HTR-8/SVneo (cell line): ENCODE measurements around the gene CHTF8.
"Not testable (repeated sequence)": the region's sequence is repeated elsewhere in the genome, so short reads cannot be mapped to it uniquely, and the experiment has no call there.

Source experiments
- DNase-seq: peaks from one replicate; pipeline ENCODE4 v3.0.0; 2011; ENCODE audit warnings: low spot score, mixed read lengths; ENCODE audit not compliant: insufficient read length
- FAIRE-seq: peaks from 2 replicates; lab custom pipeline; 2011; peaks lifted over from hg19 to GRCh38; lab: Jason Lieb, UNC

The CHTF8 gene

DNA sequence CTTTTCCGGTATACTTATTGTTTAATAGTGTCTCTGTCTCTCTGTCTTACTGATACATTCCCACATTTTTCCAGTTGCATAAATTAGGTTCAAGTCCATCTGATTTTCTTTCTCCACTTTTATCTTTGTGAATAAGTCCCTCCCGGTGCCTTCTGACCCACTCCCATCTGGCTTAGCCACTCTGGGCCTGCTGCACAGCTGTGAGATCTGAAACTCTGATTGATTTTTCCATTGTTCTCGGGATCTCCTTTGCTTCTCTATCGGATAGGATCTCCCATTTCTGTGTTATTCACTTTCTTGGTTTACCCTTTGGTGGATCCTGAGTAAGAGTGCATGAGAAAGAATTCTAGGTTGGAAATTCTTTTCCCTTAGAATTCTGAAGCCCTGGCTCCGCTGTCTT lies 8.6 kb upstream of the CHTF8 start:
- FAIRE-seq (no peak), DNase-seq (no peak)

DNA sequence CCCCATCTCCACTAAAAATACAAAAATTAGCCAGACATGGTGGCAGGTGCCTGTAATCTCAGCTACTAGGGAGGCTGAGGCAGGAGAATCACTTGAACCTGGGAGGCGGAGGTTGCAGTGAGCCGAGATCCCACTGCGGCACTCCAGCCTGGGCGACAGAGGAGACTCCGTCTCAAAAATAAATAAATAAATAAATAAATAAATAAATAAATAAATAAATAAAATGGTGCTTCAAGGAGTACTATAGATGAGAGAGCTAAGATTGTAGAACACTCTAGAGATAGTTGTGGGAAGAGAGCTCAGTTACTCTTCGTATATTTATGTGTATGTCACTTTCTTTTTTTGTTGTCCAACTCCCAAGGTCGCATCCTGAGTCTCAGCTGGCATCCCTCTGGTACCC lies 7.1 kb upstream of the CHTF8 start:
- FAIRE-seq, DNase-seq: not testable (repeated sequence)

DNA sequence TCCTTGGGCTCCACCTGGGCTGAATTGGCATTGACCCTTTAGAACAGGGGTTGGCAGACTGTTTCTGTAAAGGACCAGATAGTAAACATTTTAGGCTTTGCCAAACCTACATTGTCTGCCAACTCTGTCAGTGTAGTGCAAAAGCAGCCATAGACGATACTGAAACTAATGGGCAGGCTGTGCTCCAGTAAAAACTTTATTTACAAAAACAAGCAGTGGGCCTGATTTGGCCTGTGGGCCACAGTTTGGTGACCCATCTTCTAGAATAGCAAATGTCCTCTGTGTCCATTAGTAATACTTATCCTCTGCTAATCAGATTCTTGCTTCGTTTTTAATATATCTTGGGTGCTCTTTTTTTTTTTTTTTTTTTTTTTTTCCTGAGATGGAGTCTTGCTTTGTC lies 6.2 kb upstream of the CHTF8 start:
- no peak for FAIRE-seq
- no peak for DNase-seq

DNA sequence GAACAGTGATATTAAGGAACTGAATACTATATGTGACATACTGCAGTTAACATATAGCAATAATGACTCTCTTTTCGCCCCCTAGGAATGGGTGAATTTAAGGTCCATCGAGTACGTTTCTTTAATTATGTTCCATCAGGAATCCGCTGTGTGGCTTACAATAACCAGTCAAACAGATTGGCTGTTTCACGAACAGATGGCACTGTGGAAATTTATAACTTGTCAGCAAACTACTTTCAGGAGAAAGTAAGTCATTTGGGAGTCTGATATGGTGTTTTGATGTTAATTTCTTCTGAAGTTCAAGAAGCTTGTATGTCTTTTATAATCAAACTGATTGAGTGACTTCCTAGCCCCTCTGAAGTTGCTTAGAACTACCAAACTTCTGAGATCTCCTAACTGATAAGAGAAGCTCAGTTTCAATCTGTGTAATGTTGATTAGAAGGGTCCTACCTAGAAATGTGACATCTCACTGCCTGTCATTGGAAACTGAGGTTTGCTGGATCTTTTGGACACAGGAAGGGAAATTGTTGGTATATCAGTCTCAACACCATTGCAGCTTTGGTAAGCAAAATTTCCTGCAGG lies 1.1 kb upstream of the CHTF8 start:
- no peak for DNase-seq
- FAIRE-seq: no peak

DNA sequence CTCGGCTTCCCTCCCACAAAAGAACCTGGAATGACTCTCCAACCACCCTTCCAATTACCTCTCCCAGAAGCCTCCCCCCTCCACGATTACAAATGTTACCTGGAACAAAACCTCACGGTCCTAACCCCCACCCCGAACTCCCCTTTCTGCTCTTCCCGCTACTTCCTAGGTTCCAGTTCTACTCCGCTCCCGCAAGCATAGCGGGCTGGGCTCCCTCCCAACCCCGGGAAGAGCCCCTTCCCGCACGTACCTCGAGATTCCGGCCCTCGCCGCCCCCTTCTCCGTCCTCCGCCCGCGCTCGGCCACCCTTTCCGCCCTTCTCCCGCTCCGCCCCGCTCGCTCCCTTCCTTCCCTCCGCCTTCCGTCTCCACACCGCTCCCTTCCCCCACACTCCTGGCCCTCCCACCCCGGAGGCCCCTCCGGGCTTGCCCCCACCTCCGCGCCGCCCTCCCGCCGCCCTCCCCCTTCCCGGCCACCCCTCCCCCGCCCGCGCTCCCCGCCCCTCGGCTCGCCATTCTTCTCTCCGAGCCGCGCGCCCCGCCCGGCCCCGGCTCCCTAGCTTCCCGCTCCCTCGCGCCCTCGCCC lies 457 bp downstream of the CHTF8 start:
- FAIRE-seq: peak; percentile 69

DNA sequence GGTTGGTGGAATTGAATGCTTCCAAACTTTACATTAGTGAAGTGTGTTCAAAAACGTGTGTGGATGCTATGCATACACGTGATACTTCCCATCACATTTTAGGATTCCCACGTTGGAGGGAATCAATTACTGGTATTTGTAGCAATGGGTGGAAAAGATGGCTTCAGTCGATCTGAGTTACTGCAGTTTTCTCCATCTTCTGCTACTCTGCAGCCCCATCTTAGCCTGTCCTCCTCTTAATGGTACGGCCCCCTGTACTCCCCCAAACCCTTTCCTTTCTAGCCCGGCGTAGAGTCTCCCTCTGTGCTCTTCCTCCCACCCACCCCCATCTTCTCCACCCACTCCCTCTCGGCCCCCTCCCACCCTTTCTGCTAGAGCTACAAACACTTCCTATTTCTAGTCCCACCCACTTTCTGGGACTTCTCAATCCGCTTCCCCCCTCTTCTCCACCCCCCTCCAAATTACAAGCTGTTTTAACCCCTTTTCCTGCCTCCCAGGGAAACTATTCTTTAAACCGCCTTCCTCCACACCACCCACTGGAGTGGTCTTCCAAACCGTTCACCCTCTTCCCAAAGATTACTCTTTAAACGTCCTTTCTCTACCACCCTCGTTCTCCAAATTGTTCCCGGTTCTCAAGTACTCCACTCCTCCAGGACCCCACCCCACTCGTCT lies 1.1 kb downstream of the CHTF8 start:
- DNase-seq (no peak), FAIRE-seq (no peak)

More for the DNA sequence above, 457 bp downstream of the CHTF8 start:
- DNase-seq: peak; percentile 86

DNA sequence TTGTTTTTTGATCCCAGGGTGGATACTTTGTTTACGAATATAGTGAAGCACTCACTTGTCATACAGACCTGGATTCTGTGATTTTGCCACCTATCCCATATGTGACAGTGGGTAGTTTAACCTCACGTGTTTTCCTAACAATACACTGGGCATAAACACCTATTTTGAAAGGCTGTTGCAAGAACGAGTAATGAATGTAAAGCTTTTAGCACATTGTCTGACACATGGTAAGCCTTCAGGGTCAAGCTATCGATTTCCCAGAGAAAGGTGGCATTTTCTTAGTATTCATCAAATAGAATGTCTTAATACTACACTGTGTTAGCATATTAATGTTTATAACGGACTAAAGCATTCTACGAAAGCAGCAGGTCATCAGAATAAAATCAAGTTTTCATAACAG lies 1.9 kb downstream of the CHTF8 start:
- FAIRE-seq: no peak
- no peak for DNase-seq

DNA sequence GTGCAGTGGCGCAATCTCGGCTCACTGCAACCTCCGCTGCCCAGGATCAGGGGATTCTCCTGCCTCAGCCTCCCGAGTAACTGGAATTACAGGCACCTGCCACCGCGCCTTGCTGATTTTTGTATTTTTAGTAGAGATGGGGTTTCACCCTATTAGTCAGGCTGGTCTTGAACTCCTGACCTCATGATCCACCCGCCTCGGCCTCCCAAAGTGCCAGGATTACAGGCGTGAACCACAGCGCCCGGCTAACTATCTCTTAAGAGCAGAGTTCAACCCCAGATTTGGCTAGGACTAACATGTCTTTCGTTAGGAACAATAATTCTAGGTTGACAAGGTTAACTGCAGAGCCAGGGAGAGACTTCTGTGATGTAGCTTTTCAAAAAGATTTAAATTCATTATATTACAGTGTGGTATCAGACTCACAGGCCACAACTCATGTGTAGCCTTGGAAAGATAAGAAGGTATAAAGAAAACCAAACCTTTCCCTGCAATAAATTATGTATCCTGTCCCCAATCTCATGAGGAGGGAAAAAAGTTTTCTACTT lies 4.3 kb downstream of the CHTF8 start:
- FAIRE-seq (no peak), DNase-seq (no peak)

DNA sequence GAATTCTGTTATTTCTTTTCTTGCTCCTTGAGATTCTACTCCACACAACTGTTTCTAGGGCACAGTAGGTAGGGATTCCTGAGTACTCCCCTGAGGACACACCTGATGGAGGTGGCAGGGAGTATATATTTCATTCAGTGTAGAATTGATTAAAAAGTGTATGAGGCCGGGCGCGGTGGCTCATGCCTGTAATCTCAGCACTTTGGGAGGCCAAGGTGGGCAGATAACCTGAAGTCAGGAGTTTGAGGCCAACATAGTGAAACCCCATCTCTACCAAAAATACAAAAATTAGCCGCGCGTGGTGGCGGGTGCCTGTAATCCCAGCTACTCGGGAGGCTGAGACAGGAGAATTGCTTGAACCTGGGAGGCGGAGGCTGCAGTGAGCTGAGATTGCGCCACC lies 5.6 kb downstream of the CHTF8 start:
- FAIRE-seq, DNase-seq: not testable (repeated sequence)

DNA sequence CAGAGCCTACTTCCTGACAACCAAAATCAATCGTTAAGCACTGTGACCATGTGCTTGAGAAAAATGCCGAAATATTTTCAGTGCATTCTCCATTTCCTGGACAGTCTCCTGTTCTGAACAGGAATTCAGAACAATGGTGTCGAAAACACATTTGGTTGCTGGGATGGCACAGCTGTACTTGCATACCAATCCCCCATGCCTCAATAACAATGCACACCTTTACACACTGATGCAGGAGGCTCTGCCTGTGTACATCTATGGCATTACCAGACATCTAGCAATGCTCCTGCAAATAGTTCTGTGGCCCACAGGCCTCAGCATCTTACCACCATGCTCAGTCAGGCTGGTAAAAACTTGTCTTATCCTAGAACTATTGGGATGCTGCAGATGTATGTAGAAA lies 6.2 kb downstream of the CHTF8 start:
- no peak for FAIRE-seq
- DNase-seq: no peak

DNA sequence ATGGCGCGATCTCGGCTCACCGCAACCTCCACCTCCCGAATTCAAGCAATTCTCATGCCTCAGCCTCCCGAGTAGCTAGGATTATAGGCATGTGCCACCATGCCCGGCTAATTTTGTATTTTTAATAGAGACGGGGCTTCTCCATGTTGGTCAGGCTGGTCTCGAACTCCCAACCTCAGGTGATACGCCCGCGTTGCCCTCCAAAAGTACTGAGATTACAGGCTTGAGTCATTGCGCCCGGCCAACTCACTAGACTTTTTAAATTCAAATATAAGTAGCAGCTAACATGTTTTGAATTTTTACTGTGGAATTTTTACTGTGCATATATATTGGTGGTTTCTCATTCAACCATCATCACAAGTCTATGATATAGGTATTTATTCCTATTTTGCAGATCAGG lies 7.4 kb downstream of the CHTF8 start:
- not testable (repeated sequence) for DNase-seq, FAIRE-seq

DNA sequence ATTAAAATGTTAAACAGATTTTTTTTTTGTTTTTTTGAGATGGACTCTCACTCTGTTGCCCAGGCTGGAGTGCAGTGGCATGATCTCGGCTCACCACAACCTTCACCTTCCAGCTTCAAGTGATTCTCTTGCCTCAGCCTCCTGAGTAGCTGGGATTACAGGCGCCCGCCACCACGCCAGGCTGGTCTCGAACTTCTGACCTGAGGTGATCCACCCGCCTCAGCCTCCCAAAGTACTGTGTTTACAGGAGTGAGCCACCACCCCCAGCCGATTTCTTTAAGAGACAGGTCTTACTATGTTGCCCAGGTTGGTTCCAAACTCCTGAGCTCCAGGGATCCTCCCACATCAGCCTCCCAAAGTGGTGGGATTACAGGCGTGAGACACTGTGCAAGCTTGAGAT lies 8.0 kb downstream of the CHTF8 start:
- FAIRE-seq, DNase-seq: not testable (repeated sequence)

DNA sequence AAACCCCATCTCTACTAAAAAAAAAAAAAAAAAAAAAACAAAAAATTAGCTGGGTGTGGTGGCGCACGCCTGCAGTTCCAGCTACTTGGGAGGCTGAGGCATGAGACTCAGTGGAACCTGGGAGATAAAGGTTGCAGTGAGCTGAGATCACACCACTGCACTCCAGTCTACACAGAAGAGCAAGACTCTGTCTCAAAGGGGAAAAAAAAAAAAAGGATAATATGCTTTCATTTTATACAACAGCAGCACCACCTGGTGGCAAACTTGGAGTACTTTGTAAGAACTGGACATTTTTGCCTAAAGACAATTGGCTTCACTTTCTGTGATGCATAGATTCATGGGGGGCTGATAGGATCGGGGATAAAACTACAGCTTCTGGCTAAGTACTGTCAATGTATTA lies 8.5 kb downstream of the CHTF8 start:
- peak; percentile 51 for FAIRE-seq
- no peak for DNase-seq

DNA sequence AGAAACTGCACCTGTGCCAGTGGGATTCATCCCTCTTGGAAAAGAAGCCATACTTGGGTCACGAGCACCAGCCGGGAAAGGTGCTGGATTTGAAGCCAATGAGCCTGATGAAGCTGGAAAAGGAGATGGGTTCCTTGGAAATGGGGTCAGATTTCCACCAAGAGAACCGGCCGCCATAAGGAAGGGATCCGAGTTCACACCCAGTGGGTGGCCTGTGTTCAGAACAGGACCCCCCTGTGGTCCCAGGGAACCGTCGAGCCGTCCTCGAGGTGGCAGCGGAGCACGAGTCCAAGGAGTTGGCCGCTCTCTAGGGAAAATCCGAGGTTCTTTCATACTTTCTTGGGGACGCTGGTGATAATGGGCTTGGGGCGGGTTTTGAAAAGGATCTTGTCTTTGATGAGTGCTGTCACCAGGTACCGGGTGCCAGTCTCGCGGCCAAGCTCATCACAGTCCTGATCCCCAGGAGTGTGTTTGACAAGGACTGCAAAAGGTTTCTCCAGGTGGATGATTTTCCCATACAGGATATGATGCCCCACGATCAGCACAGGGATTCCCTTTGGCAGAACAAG lies 12.2 kb downstream of the CHTF8 start:
- DNase-seq (no peak), FAIRE-seq (no peak)

DNA sequence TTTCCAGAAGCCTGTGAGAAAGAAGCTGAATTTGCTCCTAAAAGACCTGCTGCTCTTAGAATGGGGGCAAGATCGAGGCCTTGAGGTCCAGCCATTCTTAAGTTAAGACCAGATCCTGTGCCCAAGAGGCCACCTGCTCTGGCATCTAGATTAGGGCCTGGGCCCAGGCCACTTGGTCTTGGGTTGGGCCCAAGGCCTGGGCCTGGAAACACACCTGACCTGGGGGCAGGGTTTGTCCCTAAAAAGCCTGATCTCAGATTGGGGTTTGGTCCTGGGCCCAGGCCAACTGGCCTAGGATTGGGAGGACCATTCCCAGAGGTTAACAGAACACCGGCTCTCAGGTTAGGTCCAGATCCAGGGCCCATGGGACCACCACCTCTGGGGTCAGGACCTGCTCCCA lies 12.9 kb downstream of the CHTF8 start:
- DNase-seq: no peak
- no peak for FAIRE-seq

DNA sequence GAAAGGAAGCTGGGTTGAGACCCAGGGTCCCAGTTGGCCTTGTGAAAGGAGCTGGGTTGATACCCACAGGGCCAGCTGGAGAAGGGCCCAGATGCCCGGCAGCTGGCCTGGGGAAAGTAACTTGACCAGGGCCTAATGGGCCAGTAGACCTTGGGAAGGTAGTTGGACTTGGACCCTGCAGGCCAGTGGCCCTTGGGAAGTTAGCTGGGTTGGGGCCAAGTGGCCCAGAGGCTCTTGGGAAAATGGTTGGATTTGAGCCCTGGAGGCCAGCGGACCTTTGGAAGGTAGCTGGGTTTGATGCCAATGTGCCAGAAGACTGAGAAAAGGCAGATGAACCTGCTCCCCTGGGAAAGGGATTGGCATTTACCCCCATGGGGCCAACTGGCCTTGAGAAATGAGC lies 13.4 kb downstream of the CHTF8 start:
- DNase-seq: no peak
- no peak for FAIRE-seq

DNA sequence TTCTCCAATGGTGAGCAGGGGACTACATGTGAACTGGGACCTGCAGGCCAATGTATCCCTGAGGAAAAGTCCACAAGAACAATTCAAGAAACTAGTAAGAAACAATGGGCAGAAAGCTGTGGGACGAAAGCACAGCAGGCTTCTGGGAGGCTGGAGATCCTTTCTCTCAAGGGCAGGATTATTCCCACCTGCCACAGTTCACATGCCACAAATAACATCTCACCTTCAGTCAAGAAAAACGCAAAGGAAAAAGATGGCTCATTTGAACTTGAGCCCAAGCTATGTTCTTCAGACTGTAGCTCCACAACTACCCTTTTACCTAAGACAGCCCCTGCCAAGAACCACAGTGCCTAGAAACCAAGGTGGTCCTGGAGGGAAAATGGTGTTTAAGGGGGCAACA lies 13.9 kb downstream of the CHTF8 start:
- DNase-seq (no peak), FAIRE-seq (no peak)

DNA sequence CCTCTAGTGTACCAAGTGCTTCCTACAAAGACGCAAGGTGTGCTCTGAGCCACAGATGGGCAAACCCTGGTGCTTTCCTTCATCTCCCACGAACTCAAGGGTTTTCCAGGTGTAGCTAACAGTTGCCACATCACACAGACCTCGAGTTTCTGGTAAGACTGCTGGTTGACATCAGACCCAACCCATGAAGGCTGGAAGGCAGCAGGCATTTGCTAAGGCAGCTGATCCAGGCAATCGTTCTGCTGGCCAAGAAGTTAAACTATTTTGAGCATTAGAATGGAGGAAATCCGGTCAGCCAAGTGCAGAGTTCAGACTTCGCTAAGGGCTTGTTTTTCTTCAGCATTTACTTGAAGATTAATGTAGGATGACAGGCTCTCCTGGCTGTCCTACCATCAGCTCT lies 15.5 kb downstream of the CHTF8 start:
- DNase-seq (no peak), FAIRE-seq (no peak)

DNA sequence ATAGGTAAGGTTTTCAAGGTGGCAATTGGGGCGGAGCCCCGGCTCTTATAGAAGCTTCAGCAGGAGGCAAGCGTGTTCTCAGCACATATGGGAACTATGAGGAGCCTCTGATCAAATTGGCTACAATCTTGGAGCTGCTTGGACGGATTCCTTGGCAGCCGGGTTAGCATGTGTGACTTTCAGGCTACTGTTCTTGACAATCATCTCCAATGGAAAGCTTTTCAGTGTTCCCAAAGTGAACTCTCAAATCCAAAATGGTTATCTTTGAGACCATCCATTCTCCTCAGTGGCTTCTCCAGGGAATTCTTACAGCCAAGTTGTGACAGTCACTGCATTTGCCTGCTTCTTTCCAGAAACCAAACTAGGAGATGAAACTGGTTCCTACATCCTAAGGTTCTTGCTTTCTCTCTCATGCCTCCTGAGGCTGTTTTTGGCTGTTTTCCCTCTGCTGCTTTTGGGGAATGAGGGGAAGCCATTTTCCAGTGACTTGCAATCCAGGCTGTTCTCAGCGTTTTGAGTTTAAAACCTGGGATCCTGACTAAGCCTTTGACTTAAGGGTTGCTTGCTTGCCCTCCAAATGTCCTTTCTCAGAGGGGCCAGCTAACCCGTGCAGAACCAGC lies 16.0 kb downstream of the CHTF8 start:
- FAIRE-seq (no peak), DNase-seq (no peak)

DNA sequence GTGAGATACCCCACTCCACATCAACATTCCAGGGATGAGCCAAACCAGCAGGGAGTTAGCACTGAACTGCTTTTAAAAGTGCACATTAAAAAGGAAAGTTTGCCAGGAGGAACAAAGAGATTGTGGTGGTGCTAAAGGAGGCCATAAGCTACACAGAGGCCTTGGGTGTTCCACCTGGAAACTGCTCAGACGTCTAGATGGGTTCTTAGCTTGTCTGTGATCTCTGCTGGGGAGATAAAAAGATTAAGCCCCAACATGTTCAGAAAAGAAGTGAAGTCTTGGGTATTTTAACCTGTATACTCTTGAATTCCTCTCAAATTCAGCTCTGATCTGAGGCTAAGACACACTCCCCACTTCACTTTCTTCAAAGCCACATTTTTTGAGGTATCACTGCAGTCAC lies 16.6 kb downstream of the CHTF8 start:
- DNase-seq: no peak
- no peak for FAIRE-seq

DNA sequence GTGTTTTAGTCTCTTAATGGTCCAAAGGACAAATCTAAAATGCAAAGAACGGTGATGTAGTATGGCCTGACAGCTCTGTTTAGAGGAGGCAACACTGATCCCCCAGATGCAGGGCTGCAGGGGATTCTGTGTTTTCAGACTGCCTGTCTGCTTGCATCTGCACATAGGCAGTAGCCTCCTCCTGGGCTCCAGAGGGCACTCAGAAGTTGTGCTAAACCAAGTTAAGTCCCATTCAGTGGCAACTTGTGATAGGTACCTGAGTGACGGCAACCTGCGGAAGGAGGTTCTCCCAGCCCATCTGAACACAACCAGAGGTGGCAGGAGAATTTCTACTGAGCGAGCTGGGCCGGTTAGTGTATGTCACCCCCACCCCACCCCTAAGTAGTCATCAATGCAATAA lies 17.0 kb downstream of the CHTF8 start:
- FAIRE-seq: no peak
- no peak for DNase-seq
